Ishikawa (cell line): ENCODE measurements around the gene C1QTNF9B.

Experiments
- CEBPB ChIP-seq: IDR thresholded peaks from 2 replicates; pipeline ENCODE4 v1.6.1; 2012
- CREB1 ChIP-seq: IDR thresholded peaks from 2 replicates; pipeline ENCODE4 v1.6.1; 2012; ENCODE audit warnings: low read depth
- FOXM1 ChIP-seq: IDR thresholded peaks from 2 replicates; pipeline ENCODE4 v1.6.1; 2012; ENCODE audit warnings: low read depth, borderline replicate concordance
- TF ChIP-seq, protein P1 (sequence below): IDR thresholded peaks from 2 replicates; pipeline ENCODE4 v1.6.1; 2012; ENCODE audit warnings: low read depth, mild to moderate bottlenecking

DNA sequence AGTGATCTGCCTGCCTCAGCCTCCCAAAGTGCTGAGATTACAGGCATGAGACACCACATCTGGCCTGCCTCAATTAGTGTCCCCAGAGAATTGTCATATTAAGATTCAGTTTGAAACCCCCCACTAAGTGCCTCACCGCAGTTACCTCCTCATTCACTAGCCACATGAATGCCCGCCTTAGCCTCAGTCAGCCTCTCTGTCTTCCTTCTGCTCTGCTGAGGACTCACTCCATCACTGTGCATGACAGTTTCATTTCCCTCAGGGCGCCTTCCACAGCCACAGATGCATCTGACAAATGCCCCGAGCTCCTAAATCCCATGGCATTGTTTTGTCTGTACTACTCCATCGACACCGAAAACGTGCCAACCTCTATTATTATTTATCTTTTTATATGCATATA lies 31.4 kb downstream of the C1QTNF9B start:
- no peak for TF ChIP-seq CEBPB
- TF ChIP-seq, protein P1, sequence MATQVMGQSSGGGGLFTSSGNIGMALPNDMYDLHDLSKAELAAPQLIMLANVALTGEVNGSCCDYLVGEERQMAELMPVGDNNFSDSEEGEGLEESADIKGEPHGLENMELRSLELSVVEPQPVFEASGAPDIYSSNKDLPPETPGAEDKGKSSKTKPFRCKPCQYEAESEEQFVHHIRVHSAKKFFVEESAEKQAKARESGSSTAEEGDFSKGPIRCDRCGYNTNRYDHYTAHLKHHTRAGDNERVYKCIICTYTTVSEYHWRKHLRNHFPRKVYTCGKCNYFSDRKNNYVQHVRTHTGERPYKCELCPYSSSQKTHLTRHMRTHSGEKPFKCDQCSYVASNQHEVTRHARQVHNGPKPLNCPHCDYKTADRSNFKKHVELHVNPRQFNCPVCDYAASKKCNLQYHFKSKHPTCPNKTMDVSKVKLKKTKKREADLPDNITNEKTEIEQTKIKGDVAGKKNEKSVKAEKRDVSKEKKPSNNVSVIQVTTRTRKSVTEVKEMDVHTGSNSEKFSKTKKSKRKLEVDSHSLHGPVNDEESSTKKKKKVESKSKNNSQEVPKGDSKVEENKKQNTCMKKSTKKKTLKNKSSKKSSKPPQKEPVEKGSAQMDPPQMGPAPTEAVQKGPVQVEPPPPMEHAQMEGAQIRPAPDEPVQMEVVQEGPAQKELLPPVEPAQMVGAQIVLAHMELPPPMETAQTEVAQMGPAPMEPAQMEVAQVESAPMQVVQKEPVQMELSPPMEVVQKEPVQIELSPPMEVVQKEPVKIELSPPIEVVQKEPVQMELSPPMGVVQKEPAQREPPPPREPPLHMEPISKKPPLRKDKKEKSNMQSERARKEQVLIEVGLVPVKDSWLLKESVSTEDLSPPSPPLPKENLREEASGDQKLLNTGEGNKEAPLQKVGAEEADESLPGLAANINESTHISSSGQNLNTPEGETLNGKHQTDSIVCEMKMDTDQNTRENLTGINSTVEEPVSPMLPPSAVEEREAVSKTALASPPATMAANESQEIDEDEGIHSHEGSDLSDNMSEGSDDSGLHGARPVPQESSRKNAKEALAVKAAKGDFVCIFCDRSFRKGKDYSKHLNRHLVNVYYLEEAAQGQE, result no peak
- no peak for TF ChIP-seq FOXM1
- TF ChIP-seq CREB1, result no peak
